T47D (cell line): ENCODE measurements around the gene UMAD1.

Experiments used
- DNase-seq, 2 experiments: peaks; one replicate each; pipeline versions ENCODE4 v3.0.0 to v3.0.0-alpha.2; 2011 to 2012; ENCODE audit warnings: low read depth in 1 of 2, low spot score in 1 of 2
- JUND ChIP-seq: IDR thresholded peaks from 2 replicates; pipeline ENCODE4 v1.6.1; 2012; ENCODE audit warnings: low read depth
- in situ Hi-C: cut with HindIII; loops from 2 replicates; pipeline ENCODE4 v1.10.0; 2016; ENCODE audit warnings: low sequenced_read_pairs, low pct_unique_long_range_greater_than_20kb

UMAD1 gene

GRCh38 chr7:7769710-7770627 is 129.4 kb downstream of the UMAD1 start:
- in situ Hi-C loops, result no loop called here
- TF ChIP-seq JUND, result no peak
- DNase-seq, result no peak

DNA sequence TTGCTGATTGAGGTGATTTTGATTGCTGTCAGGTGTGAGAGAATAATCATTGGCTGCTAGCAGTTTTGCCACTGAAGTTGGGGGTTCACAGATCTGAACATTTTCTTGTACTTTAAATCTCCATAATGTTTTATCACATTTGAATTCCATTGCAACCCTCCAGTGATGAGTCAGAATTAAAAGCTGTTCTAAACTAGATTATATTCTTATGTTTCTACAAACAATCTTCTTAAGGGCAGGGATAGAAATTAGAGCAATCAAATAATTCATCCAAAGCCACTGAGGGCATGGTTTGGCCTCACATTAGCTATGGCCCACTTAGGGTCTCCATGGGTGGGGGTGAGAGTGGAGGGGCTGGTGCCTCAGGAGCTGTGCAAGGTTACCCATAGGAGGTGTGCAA is 130.9 kb downstream of the UMAD1 start:
- TF ChIP-seq JUND, result no peak
- in situ Hi-C loops, result no loop called here
- no peak for DNase-seq

DNA sequence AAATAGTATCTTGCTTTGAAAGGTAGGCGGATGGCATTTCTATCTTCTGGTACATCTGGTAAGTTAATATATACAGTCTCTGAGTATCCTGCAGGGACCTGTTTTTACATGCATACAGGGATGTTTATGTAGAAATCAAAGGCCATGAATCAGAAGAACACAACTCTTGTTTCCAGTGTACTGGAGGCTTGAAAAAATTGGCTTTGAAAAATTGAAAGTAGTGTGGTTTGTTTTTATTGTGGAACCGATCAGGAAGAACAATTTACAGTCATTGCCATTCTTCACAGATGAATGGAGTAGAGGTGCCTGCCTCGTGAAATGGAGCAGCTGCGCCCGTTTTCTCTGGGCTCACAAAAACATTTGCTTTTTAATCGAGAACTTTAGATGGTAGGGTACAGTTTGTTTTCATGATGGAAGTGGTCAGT is 131.9 kb downstream of the UMAD1 start:
- TF ChIP-seq JUND, result no peak
- in situ Hi-C loops, result no loop called here

DNA sequence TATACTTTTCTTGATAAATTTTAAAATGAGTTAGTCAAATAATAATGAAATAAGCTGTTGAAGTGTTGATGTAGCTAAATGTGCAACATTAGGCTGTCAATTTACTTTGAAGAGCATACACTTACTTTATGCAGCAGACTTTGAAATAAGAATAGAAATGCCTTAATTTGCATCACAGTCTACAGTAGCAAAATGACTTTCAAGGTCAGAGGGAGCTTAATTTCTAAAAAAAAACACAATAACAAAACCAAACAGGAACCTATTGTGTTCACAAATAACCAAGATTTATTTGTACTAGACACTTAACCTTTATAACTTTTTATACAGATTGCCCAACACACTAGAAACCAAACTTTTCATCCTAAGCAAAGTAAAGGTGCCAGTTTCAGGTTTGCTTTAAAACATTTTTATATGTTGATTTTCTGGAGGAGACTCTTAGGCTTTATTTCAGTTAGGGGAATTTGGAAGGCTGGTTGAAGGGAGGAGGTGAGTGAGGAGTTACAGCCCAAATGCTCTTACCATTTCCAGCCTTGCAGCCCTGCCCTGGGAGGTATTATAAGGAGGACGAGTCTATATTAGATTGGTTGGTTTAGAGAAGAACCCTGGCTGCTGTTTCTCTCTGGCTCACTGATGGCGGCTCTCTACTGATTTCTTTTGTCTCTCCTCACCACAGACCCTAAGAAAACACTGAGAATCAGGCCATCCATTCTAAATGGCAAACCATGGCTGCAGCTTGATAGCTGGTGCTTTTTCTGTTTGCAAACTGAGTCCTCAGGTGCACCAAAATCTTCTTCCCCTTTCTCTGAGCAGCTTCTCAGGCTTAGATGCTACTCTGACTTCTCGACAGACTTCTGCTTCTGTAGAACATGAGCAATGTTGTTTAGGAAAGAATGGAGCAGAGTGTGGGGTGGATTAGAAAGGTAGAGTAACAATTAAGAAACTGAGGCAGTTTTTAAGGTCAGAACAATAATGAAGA is 133.1 kb downstream of the UMAD1 start:
- in situ Hi-C loops, result no loop called here
- no peak for TF ChIP-seq JUND
- no peak for DNase-seq

More for the DNA sequence above, 131.9 kb downstream of the UMAD1 start:
- peak in 1 of 2 experiments; percentile 34 for DNase-seq

DNA sequence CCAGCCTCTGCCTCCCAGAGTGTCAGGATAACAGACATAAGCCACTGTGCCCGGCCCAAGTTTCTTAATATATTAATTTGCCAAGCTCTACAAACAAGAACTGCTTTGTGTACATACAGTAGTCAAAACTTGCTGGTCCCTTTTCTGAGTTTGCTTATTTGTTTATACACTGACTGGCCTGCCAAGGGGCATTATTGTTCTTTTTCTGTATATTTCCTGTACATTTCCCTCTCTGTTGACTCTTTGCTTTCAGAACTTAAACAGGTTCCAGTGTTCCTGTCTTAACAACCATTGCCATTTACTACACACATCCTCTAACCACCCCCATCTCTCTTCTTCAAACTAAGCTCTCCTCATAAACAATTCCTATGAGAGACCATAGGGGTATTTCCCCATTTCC is 139.3 kb downstream of the UMAD1 start:
- in situ Hi-C loops, result no loop called here
- DNase-seq, result peak in 1 of 2 experiments; percentile 87
- TF ChIP-seq JUND, result no peak

DNA sequence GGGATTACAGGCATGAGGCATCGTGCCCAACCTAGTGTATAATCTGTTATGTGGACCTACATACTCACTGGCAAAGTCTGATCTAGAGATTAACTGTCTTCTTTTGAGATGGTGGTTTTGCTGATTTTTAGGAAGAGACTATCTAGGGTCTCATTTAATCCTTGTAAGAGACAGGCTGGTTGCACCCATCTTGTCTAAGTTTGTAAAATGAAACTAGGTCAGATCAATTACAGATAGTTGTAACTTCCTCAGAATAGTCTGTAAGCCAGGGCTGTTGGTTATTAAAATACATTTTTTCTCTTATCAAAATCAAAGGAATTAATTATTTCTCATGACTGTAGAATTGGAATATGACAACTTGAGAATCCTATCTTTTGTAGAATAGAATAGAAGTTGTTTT is 142.4 kb downstream of the UMAD1 start:
- no peak for DNase-seq
- in situ Hi-C loops, result no loop called here
- TF ChIP-seq JUND, result no peak

- no peak for TF ChIP-seq JUND
- no peak for DNase-seq
- in situ Hi-C loops, result no loop called here
These were observed 144.9 kb downstream of the UMAD1 start for GRCh38 chr7:7785344-7785973.

DNA sequence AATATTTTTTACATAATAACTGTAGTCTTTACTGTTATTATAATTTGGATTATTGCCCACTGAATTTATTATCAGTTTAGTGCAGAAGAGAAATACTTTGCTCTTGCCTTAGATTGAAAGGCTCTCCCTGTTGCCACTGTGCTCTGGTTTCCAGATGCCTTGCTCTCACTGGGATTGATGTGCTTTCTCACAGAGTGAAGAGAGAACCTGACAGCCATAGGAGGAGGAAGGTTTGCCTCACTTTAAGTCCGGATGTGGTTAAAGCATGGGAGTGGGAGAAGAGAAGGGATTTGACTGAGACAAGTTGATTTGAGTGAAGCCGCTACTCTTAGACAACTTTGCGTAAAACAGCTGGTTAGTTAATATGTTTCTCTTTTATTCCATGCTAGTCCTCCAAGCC is 146.0 kb downstream of the UMAD1 start:
- no peak for TF ChIP-seq JUND
- no peak for DNase-seq
- in situ Hi-C loops, result no loop called here

DNA sequence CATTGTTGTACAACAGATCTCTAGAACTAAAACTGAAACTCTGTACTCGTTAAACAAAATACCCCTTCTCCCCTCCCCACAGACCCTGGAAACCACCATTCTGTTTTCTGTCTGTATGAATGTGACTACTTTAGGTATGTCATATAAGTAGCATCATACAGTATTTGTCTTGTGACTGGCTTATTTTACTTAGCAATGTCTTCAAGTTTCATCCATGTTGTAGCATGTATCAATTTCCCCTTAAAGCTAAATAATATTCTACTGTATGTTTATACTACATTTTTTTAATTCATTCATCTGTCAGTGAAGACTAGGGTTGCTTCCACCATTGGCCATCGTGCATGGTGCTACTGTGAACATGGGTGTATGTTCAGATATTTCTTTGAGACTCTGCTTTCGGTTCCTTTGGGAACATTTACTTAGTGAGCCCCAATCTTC is 149.0 kb downstream of the UMAD1 start:
- DNase-seq, result no peak
- in situ Hi-C loops, result no loop called here
- no peak for TF ChIP-seq JUND

DNA sequence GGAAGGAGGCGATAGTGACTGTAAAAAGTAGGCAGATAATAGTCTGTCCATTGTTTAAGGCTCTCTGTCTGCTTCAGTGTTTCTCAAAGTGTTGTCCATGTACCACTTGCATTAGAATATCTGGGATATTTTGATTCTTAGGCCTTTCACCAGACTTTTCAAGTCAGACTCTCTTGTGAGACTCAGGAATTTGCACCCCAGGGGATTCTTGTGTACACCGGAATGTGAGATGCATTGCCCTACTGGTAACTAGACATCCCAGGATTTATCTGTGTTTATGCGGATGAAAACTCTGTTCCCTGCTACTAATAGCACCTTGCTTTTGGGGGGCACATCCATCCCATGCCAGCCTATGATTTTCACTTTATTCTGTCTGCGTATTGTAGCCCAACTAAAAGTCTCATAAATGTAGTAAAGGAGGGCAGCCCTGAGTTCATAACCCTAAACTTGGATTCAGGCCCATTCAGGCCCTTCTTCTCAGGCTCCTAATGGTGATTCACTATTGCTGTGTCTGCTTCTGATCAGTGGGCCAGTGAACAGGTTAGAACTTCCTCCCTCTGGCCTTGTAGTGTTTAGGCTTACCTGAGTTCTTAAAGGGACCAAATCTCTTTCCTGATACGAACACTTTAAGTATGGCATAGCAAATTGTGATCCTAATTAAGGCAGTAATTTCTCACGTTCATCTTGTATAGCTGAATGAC is 149.6 kb downstream of the UMAD1 start:
- DNase-seq, result peak in 1 of 2 experiments; percentile 58
- in situ Hi-C loops, result no loop called here
- TF ChIP-seq JUND, result no peak

- DNase-seq, result peak in 1 of 2 experiments; percentile 71
- in situ Hi-C loops, result no loop called here
- TF ChIP-seq JUND, result no peak
These were observed 151.0 kb downstream of the UMAD1 start for GRCh38 chr7:7791523-7791922.

- no peak for TF ChIP-seq JUND
- in situ Hi-C loops, result no loop called here
- peak; percentile 33 to 79 for DNase-seq
These were observed 151.5 kb downstream of the UMAD1 start for GRCh38 chr7:7792056-7792455.
